Measurements from ENCODE around the gene GRHL1.
"Not testable (repeated sequence)": the region's sequence is repeated elsewhere in the genome, so short reads cannot be mapped to it uniquely, and the experiment has no call there.

The GRHL1 gene

GRCh38 chr2:10007921-10008808 is 56.7 kb downstream of the GRHL1 start:
- H3K27ac ChIP-seq, result no peak overlapping the region
- no peak for DNase-seq
- no peak overlapping the region for H3K4me3 ChIP-seq (ENCODE audit: low read depth, low read length)
- no peaks in the 10 kb centered on the region for H3K27me3 ChIP-seq (replicated peaks)
- no peak for TF ChIP-seq CTCF (IDR thresholded peaks at IDR 0.05; ENCODE audit: low read depth, low read length, missing control alignments)
- in situ Hi-C loops (cut with HindIII; ENCODE audit: low pct_ligation_motif_present, low sequenced_read_pairs), result no loop called here
- H3K36me3 ChIP-seq (replicated peaks), result no peaks in the 10 kb centered on the region

DNA sequence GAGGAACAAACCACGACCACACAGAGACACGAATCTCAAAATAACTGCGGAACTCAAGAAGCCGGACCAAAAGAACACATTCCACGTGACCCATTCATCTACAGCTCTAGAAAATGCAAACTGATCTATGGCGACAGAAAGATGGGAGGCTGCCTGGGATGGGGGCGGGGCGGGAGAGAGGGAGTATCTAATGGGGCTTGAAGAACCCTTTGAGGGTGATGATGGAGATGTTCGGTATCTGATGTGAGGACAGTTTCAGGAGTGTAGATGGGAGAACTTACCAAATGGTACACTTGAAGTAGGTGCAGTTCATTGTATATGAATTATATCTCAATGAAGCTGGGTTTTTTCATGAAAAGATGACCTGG is 57.3 kb downstream of the GRHL1 start:
- H3K27ac ChIP-seq, result no peak overlapping the region
- TF ChIP-seq CTCF (IDR thresholded peaks at IDR 0.05; ENCODE audit: low read depth, low read length, missing control alignments), result no peak
- no peak overlapping the region for H3K4me3 ChIP-seq (ENCODE audit: low read depth, low read length)
- no peaks in the 10 kb centered on the region for H3K27me3 ChIP-seq (replicated peaks)
- H3K36me3 ChIP-seq (replicated peaks), result no peaks in the 10 kb centered on the region
- in situ Hi-C loops (cut with HindIII; ENCODE audit: low pct_ligation_motif_present, low sequenced_read_pairs), result no loop called here
- no peak for DNase-seq

DNA sequence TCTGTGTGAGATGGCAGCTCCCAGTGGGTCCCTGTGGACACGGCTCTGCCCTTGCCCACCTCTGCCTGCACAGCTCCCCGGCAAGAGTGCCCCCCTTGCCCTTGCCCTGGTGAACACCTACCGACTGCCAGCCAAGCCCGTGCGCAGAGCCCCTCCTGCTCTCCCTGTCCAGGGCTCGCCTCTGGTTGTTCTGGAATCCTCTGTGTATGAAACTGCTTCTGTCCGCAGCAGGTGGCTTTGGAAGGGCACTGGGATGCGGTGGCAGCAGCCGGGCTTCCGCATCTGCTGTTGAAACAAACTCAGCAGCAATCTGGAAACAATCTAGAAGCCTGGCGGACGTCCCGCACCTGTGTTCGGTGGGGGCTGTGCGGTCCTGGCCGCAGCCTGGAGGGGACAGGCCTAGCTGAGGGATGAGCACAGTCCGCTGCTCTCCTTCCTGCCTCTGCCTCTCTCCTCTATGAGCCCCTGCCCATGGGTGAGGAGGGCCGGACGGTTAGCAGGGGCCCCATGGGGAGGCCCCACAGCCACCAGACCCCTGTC is 57.8 kb downstream of the GRHL1 start:
- TF ChIP-seq CTCF (IDR thresholded peaks at IDR 0.05; ENCODE audit: low read depth, low read length, missing control alignments), result no peak
- DNase-seq, result no peak
- H3K4me3 ChIP-seq (ENCODE audit: low read depth, low read length), result no peak overlapping the region
- no peak overlapping the region for H3K27ac ChIP-seq
- no peaks in the 10 kb centered on the region for H3K27me3 ChIP-seq (replicated peaks)
- in situ Hi-C loops (cut with HindIII; ENCODE audit: low pct_ligation_motif_present, low sequenced_read_pairs), result no loop called here
- H3K36me3 ChIP-seq (replicated peaks), result no peaks in the 10 kb centered on the region

DNA sequence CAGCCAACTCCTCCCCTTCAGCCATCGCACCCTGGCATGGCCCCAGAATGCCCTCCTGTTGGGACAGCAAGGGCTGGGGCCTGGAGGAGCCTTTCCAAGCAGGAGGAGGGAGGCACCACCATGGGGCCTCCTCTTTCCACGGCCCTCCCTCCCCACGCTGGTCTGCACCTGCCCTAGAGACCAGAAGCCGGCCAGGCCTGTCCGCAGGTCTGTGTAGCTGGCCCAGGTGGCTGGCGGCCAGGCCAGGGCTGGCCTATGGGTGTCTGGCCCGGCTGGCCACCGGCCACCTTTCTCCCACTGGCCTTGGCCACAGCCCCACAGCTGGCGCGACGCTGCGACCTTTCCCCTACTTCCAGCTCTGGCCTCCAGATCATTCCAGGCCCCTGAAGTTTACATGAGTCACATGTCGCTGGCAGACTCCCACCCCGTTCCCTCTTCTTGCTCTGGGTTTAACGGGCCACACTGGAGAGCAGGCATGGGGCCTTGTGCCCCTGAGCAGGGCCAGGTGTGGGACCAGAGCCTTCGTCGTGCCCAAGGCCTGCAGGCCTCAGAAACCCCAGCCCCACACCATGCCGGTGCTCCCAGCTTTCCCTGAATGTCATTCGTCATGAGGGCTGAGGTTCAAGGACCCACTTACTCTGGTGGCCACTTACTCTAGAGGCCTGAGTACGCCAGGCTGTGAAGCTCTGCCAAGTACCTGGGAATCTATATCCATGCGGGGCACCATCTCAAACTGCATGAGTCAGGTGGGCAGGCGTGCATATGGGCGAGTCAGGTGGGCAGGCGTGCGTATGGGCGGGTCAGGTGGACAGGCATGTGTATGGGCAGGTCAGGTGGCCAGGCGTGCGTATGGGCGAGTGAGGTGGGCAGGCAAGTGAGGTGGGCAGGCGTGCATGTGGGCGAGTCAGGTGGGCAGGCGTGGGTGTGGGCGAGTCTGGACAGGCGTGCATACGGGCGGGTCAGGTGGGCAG is 58.6 kb downstream of the GRHL1 start:
- in situ Hi-C loops (cut with HindIII; ENCODE audit: low pct_ligation_motif_present, low sequenced_read_pairs), result no loop called here
- no peak for TF ChIP-seq CTCF (IDR thresholded peaks at IDR 0.05; ENCODE audit: low read depth, low read length, missing control alignments)
- no peak for DNase-seq
- Histone ChIP-seq H3K27me3 (replicated peaks) (no peaks in the 10 kb centered on the region), H3K27ac (no peak overlapping the region), H3K36me3 (replicated peaks) (no peaks in the 10 kb centered on the region), H3K4me3 (ENCODE audit: low read depth, low read length) (no peak overlapping the region)

- in situ Hi-C loops (cut with HindIII; ENCODE audit: low pct_ligation_motif_present, low sequenced_read_pairs); H3K4me3 ChIP-seq (ENCODE audit: low read depth, low read length); H3K36me3 ChIP-seq (replicated peaks); H3K27ac ChIP-seq; H3K27me3 ChIP-seq (replicated peaks); DNase-seq: not testable (repeated sequence)
These were observed 59.5 kb downstream of the GRHL1 start for GRCh38 chr2:10010861-10011605.

- H3K4me3 ChIP-seq (ENCODE audit: low read depth, low read length); DNase-seq; H3K27ac ChIP-seq; in situ Hi-C loops (cut with HindIII; ENCODE audit: low pct_ligation_motif_present, low sequenced_read_pairs); H3K36me3 ChIP-seq (replicated peaks); H3K27me3 ChIP-seq (replicated peaks): not testable (repeated sequence)
These were observed 60.3 kb downstream of the GRHL1 start for GRCh38 chr2:10011606-10012325.

- in situ Hi-C loops (cut with HindIII; ENCODE audit: low pct_ligation_motif_present, low sequenced_read_pairs), result not testable (repeated sequence)
These were observed 61.0 kb downstream of the GRHL1 start for GRCh38 chr2:10012366-10012962.

More at GRCh38 chr2:10012366-10012962, 61.0 kb downstream of the GRHL1 start:
- not testable (repeated sequence) for H3K36me3 ChIP-seq (replicated peaks); DNase-seq; H3K4me3 ChIP-seq (ENCODE audit: low read depth, low read length); H3K27ac ChIP-seq; H3K27me3 ChIP-seq (replicated peaks)

All from brain microvascular endothelial cell (primary cell).